GM23338 (cell line): ENCODE measurements around the gene CENPB.

ENCODE experiments used
- CREB1 ChIP-seq: fragments of 250-450 bp; sonication (Bioruptor Pico); IDR thresholded peaks from 2 replicates; pipeline ENCODE4 v1.5.0; 2020; ENCODE audit warnings: low read depth, mild to moderate bottlenecking, moderate library complexity
- CTCF ChIP-seq, 2 experiments: fragments of 200-600 bp in 1 of 2; sonication (generic) in 1 of 2; conservative IDR thresholded peaks; 2 replicates each; pipeline versions ENCODE4 v1.5.1 to v1.6.1; 2016 to 2017; ENCODE audit warnings: antibody characterized with exemption in 2 of 2, low read depth in 2 of 2, mild to moderate bottlenecking in 2 of 2, moderate library complexity in 1 of 2
- EZH2 ChIP-seq: fragments of 200-600 bp; sonication (generic); IDR thresholded peaks from one replicate; pipeline ENCODE4 v1.8.0; 2017; ENCODE audit warnings: antibody characterized with exemption, mild to moderate bottlenecking, low read depth; ENCODE audit not compliant: unreplicated experiment
- JUNB ChIP-seq: IDR thresholded peaks from one replicate; pipeline ENCODE4 v1.6.1; 2016; ENCODE audit warnings: antibody characterized with exemption; ENCODE audit not compliant: unreplicated experiment
- POLR2AphosphoS5 ChIP-seq: IDR thresholded peaks from 2 replicates; pipeline ENCODE4 v1.6.1; 2016; ENCODE audit warnings: antibody characterized with exemption, low read depth
- REST ChIP-seq: IDR thresholded peaks from one replicate; pipeline ENCODE4 v1.6.1; 2018; ENCODE audit warnings: antibody characterized with exemption; ENCODE audit not compliant: unreplicated experiment
- ZNF114 ChIP-seq: fragments of 250-450 bp; sonication (Bioruptor Pico); IDR thresholded peaks from 2 replicates; pipeline ENCODE4 v1.5.0; 2020; ENCODE audit warnings: mild to moderate bottlenecking, moderate library complexity

- TF ChIP-seq CTCF (conservative IDR thresholded peaks at IDR 0.05; ENCODE audit: low read depth in 2 of 2) = no peak
- no peak for TF ChIP-seq EZH2
- TF ChIP-seq POLR2AphosphoS5 = no peak
- no peak for TF ChIP-seq JUNB
- no peak for TF ChIP-seq CREB1 (CRISPR knock-in tag)
- no peak for TF ChIP-seq REST
- TF ChIP-seq ZNF114 = no peak
Measured at GRCh38 chr20:3801299-3801698, 14.8 kb upstream of the CENPB start.
